ENCODE measurements around the gene SYCN.

The SYCN gene

DNA sequence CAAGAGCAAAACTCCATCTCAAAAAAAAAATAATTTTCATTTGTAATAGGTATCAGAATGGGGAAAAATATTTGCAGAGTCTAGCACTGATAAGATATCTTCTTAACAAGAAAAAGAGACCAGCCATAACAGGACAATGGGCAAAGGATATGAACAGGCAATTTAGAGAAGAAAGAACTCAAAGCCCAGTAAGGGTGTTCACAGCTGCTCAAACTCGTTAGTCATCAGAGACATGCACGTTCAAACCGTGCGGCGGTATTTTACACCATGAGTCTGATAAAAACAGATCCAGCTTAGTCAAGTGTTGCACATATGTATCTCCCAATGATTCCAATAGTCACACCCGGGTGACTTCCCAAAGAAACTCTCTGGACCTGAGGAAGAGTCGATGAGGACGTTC is 21.0 kb downstream of the SYCN start:
- DNase-seq (ENCODE audit: low spot score): no peak
- no peak for ATAC-seq (ENCODE audit: low read depth)
- Histone ChIP-seq H3K9me3 (ENCODE audit: severe bottlenecking) (no peaks in the 10 kb centered on the region), H3K4me3 (ENCODE audit: severe bottlenecking) (no peak overlapping the region), H3K4me1 (ENCODE audit: insufficient read depth, poor library complexity, severe bottlenecking) (no peaks in the 10 kb centered on the region), H3K27me3 (ENCODE audit: insufficient read depth, poor library complexity, severe bottlenecking) (no peaks in the 10 kb centered on the region), H3K27ac (ENCODE audit: poor library complexity, severe bottlenecking) (no peak overlapping the region), H3K36me3 (ENCODE audit: low read depth) (no peaks in the 10 kb centered on the region)
- TF ChIP-seq, protein P1, sequence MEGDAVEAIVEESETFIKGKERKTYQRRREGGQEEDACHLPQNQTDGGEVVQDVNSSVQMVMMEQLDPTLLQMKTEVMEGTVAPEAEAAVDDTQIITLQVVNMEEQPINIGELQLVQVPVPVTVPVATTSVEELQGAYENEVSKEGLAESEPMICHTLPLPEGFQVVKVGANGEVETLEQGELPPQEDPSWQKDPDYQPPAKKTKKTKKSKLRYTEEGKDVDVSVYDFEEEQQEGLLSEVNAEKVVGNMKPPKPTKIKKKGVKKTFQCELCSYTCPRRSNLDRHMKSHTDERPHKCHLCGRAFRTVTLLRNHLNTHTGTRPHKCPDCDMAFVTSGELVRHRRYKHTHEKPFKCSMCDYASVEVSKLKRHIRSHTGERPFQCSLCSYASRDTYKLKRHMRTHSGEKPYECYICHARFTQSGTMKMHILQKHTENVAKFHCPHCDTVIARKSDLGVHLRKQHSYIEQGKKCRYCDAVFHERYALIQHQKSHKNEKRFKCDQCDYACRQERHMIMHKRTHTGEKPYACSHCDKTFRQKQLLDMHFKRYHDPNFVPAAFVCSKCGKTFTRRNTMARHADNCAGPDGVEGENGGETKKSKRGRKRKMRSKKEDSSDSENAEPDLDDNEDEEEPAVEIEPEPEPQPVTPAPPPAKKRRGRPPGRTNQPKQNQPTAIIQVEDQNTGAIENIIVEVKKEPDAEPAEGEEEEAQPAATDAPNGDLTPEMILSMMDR (IDR thresholded peaks at IDR 0.05; ENCODE audit: poor library complexity, severe bottlenecking): no peak

DNA sequence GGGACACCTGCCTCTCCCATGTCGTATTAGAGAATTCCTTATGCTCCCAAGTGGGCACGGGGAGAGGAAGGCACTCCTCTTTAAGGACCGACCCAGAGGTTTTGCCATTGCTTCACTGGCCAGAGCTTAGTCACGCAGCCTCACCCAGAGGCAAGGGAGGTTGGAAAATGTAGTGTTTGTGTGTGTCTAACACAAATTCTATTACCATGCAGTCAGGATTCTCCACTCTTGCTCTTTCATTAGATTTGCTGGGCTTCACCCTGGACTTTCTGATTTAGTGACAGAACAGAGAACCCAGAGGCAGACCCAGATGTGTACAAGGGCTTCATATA is 21.9 kb downstream of the SYCN start:
- 0 out of 3 replicates have a peak, but pooled peaks have one; percentile 28 for ATAC-seq (ENCODE audit: low read depth)
- no peaks in the 10 kb centered on the region for H3K9me3 ChIP-seq (ENCODE audit: severe bottlenecking)
- TF ChIP-seq, protein P1 (IDR thresholded peaks at IDR 0.05; ENCODE audit: poor library complexity, severe bottlenecking): no peak

DNA sequence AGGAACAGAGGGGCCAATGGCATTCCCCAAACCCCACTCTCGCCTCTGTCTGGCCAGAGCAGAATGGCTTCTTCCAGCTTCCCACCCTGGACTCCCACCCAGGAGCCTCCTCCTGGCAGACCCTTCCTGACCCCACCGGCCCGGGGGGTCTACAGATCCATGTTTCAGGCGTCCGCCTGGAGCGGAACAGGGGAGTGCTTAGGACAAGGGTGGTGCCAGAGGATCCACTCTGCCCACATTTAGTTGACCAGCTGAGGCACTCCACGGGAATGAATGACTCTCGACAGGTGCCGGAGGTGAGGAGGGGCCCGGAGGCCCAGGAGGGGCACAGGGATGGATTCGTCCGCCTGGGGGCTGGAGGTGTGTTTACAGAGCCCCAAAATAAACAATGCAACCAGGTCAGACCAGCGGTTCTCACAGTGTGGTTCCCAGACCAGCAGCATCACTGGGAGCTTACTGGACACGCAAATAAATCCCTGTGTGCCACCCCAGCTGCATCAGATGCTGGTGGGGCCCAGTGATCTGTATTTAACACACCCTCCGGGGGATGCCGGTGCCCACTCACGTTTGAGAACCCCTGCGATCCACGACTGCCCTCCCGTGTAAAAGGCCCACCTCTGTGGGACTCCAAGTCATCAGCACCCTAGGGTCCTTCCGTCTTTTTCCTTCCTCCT is 22.4 kb downstream of the SYCN start:
- TF ChIP-seq, protein P1 (IDR thresholded peaks at IDR 0.05; ENCODE audit: poor library complexity, severe bottlenecking): no peak
- no peaks in the 10 kb centered on the region for H3K4me1 ChIP-seq (ENCODE audit: insufficient read depth, poor library complexity, severe bottlenecking)
- DNase-seq (ENCODE audit: low spot score) (no peak), ATAC-seq (ENCODE audit: low read depth) (no peak)
- H3K27ac ChIP-seq (ENCODE audit: poor library complexity, severe bottlenecking): no peak overlapping the region
- H3K9me3 ChIP-seq (ENCODE audit: severe bottlenecking): no peaks in the 10 kb centered on the region
- H3K4me3 ChIP-seq (ENCODE audit: severe bottlenecking): no peak overlapping the region
- H3K27me3 ChIP-seq (ENCODE audit: insufficient read depth, poor library complexity, severe bottlenecking): no peaks in the 10 kb centered on the region
- H3K36me3 ChIP-seq (ENCODE audit: low read depth): peaks cover 12% of the 10 kb centered on the region; the same call in 1 of the 2 replicates

More for the DNA sequence above, 21.9 kb downstream of the SYCN start:
- DNase-seq (ENCODE audit: low spot score): no peak
- no peak overlapping the region for H3K4me3 ChIP-seq (ENCODE audit: severe bottlenecking)
- H3K4me1 ChIP-seq (ENCODE audit: insufficient read depth, poor library complexity, severe bottlenecking): no peaks in the 10 kb centered on the region
- no peaks in the 10 kb centered on the region for H3K27me3 ChIP-seq (ENCODE audit: insufficient read depth, poor library complexity, severe bottlenecking)
- peaks cover 10% of the 10 kb centered on the region; the same call in 1 of the 2 replicates for H3K36me3 ChIP-seq (ENCODE audit: low read depth)
- no peak overlapping the region for H3K27ac ChIP-seq (ENCODE audit: poor library complexity, severe bottlenecking)

DNA sequence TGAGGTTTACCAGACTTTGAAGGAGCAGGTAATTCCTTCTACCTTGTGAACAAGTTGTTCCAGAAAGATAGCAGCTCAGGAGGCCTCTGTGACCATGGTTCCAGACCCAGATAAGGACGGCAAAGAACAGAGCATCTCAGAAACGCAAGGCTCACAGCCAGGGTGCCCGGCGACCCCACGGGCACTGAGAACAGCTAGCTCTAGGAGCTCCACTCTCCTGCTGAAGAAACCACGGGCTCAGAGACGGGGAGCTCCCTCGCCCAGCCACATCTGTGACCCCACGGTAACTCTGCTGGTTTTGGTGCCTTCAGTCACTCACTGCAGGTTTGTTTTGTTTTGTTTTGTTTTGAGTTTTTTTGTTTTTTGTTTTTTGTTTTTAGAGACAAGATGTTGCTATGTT is 23.3 kb downstream of the SYCN start:
- Histone ChIP-seq H3K9me3 (ENCODE audit: severe bottlenecking) (no peaks in the 10 kb centered on the region), H3K36me3 (ENCODE audit: low read depth) (peaks cover 12% of the 10 kb centered on the region), H3K27ac (ENCODE audit: poor library complexity, severe bottlenecking) (no peak overlapping the region), H3K27me3 (ENCODE audit: insufficient read depth, poor library complexity, severe bottlenecking) (no peaks in the 10 kb centered on the region), H3K4me3 (ENCODE audit: severe bottlenecking) (no peak overlapping the region), H3K4me1 (ENCODE audit: insufficient read depth, poor library complexity, severe bottlenecking) (no peaks in the 10 kb centered on the region)
- ATAC-seq (ENCODE audit: low read depth) (no peak), DNase-seq (ENCODE audit: low spot score) (no peak)
- TF ChIP-seq, protein P1 (IDR thresholded peaks at IDR 0.05; ENCODE audit: poor library complexity, severe bottlenecking): no peak

DNA sequence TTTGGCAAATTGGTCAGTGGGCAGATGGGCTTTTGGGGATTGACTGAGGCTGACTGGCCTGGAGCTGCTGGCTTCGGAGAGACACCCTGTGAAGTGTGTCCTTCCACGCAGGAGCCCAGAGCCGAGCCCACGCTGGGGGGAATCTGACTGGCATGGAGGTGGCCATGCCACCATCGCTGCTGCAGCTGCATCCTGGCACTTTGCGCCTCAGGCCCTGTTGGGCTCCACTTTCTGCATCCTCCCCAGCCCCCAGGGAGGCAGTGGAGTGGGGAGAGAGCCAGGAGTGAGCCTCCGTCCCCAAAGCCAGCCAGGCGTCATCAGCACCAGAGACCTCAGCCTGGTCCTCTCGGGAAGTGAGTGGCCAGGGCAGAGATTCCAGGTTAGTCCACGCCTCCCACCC is 24.3 kb downstream of the SYCN start:
- no peaks in the 10 kb centered on the region for H3K4me1 ChIP-seq (ENCODE audit: insufficient read depth, poor library complexity, severe bottlenecking)
- no peaks in the 10 kb centered on the region for H3K27me3 ChIP-seq (ENCODE audit: insufficient read depth, poor library complexity, severe bottlenecking)
- peaks cover 12% of the 10 kb centered on the region for H3K36me3 ChIP-seq (ENCODE audit: low read depth)
- DNase-seq (ENCODE audit: low spot score) (peak; percentile 34), ATAC-seq (ENCODE audit: low read depth) (no peak)
- no peak overlapping the region for H3K4me3 ChIP-seq (ENCODE audit: severe bottlenecking)
- TF ChIP-seq, protein P1 (IDR thresholded peaks at IDR 0.05; ENCODE audit: poor library complexity, severe bottlenecking): no peak
- H3K27ac ChIP-seq (ENCODE audit: poor library complexity, severe bottlenecking): no peak overlapping the region
- no peaks in the 10 kb centered on the region for H3K9me3 ChIP-seq (ENCODE audit: severe bottlenecking)

Measured in RWPE2 (cell line).